Kidney (tissue), 14 donors: ENCODE results near the gene POU2F3. TPM values are rescaled to one million over a fixed set of nuclear protein-coding genes. Genes with fewer than 3 reads are reported as not detected.

Experiments
- DNase-seq, 5 donors: peaks; one replicate each; pipeline ENCODE4 v3.0.0-alpha.2; 2013 to 2020
- FAIRE-seq: peaks from 2 replicates; lab custom pipeline; 2012; peaks lifted over from hg19 to GRCh38; lab: Jason Lieb, UNC
- H3K27ac ChIP-seq, 2 donors: one replicate each; pipeline ENCODE4 v1.7.0; 2013; ENCODE audit warnings: low read depth in 2 of 2, low read length in 2 of 2, inconsistent platforms in 1 of 2
- H3K27me3 ChIP-seq: one replicate; pipeline ENCODE4 v1.7.1; 2013; ENCODE audit warnings: low read length, inconsistent platforms; ENCODE audit not compliant: control insufficient read depth, insufficient read depth
- H3K36me3 ChIP-seq, 3 donors: one replicate each; pipeline versions ENCODE4 v1.7.0 to v1.7.1; 2013; ENCODE audit warnings: low read length in 3 of 3, control low read depth in 1 of 3, inconsistent platforms in 1 of 3; ENCODE audit not compliant: insufficient read depth in 3 of 3, control insufficient read depth in 2 of 3
- H3K4me1 ChIP-seq, 3 donors: one replicate each; pipeline versions ENCODE4 v1.7.0 to v1.7.1; 2013; ENCODE audit warnings: low read length in 3 of 3, inconsistent platforms in 1 of 3, low read depth in 1 of 3; ENCODE audit not compliant: control insufficient read depth in 2 of 3, insufficient read depth in 2 of 3
- H3K4me3 ChIP-seq, 3 donors: one replicate each; pipeline versions ENCODE4 v1.7.0 to v1.8.1; 2013; ENCODE audit warnings: low read length in 3 of 3, control low read depth in 1 of 3, inconsistent platforms in 1 of 3
- H3K9ac ChIP-seq, 3 donors: one replicate each; pipeline versions ENCODE4 v1.7.0 to v1.7.1; 2013; ENCODE audit warnings: low read length in 3 of 3, control low read depth in 1 of 3, inconsistent platforms in 1 of 3
- H3K9me3 ChIP-seq, 3 donors: one replicate each; pipeline versions ENCODE4 v1.7.0 to v1.7.1; 2013; ENCODE audit warnings: low read length in 3 of 3, control low read depth in 1 of 3, inconsistent platforms in 1 of 3; ENCODE audit not compliant: control insufficient read depth in 2 of 3, insufficient read depth in 1 of 3
- intact Hi-C: fragments of 100-400 bp; cut with DNase I; formaldehyde crosslinking; loops from one replicate; pipeline ENCODE4 v1.11.1; 2022
- polyA plus RNA-seq: library from polyadenylated mRNA; stranded (reverse); fragments of 350-450 nt; fragmentation: Illumina TruSeq; extraction: RNeasy Lipid Tissue Mini Kit (QIAGEN cat#74804); gene quantifications from one replicate; pipeline ENCODE4 v1.2.3, GENCODE V29; 2014; ENCODE audit warnings: low read depth, low replicate concordance; ENCODE audit not compliant: insufficient read depth
- total RNA-seq: library from RNA; stranded (reverse); fragmentation: NEBNext Ultra II Directional; extraction: Animal tissue kit (Norgen Biotek cat#: 25700); gene quantifications from one replicate; pipeline ENCODE4 v1.2.1, GENCODE V29; 2021
- TF ChIP-seq, protein P1 (sequence below): IDR thresholded peaks from 3 replicates; pipeline ENCODE4 v1.5.1; 2012; ENCODE audit warnings: mild to moderate bottlenecking, moderate library complexity, borderline replicate concordance; ENCODE audit not compliant: insufficient read depth; ENCODE audit errors: extremely low read depth
- donor health status: control.
- donor health status: control.
- donor health status: control.
- donor health status: control.
- donor health status: control.
- donor health status: DM: yes; HTN: yes; CAD: no.
- donor health status: Normal renal cell carcinoma (clear cell type).

The POU2F3 gene
- total and polyA plus RNA-seq, 2 donors from 2014 or later = 0.85 to 1.2 TPM

DNA sequence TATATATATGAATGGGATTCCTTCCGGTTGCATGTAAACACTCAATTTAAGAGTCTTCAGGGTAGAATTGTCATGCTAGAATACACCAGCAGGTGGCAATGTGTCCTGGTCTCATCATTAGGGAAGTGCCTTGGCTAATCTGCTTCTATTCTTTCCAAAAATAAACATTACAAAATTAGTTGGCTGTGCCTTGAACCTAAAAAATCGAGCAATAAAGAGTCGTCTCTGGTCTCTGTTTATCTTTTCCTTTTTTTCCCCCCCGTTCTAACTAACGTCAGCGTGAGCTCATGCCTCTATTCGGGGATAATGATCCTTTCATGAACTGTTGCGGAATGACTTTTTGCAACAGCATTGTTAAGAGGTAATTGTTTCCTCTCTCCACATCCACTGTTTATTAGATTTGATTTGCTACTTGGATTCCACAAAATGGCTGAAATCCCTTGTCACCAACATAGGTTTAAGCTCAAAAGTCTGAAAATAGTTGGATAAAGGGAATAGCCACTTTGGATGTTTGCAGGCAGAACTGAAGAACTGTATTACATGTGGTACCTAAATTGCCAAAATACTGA is 95.0 kb downstream of the POU2F3 start:
- Histone ChIP-seq H3K27me3 (no peaks in the 10 kb centered on the region), H3K36me3 (peaks cover 0 to 6% (median 0%) of the 10 kb centered on the region in 3 donors), H3K27ac (peak overlapping the region; percentile 91 to 92), H3K9me3 (no peaks in the 10 kb centered on the region), H3K9ac (peak overlapping the region; percentile 42 to 76 (median 61)), H3K4me3 (peak overlapping the region; percentile 52 to 73 (median 63)), H3K4me1 (peaks cover 0 to 4% (median 3%) of the 10 kb centered on the region in 3 donors)
- peak in 3 of 5 donors; percentile 73 to 93 (median 91) for DNase-seq
- intact Hi-C loops = no loop called here
- FAIRE-seq = no peak
- TF ChIP-seq, protein P1, sequence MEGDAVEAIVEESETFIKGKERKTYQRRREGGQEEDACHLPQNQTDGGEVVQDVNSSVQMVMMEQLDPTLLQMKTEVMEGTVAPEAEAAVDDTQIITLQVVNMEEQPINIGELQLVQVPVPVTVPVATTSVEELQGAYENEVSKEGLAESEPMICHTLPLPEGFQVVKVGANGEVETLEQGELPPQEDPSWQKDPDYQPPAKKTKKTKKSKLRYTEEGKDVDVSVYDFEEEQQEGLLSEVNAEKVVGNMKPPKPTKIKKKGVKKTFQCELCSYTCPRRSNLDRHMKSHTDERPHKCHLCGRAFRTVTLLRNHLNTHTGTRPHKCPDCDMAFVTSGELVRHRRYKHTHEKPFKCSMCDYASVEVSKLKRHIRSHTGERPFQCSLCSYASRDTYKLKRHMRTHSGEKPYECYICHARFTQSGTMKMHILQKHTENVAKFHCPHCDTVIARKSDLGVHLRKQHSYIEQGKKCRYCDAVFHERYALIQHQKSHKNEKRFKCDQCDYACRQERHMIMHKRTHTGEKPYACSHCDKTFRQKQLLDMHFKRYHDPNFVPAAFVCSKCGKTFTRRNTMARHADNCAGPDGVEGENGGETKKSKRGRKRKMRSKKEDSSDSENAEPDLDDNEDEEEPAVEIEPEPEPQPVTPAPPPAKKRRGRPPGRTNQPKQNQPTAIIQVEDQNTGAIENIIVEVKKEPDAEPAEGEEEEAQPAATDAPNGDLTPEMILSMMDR = peak; percentile 79

DNA sequence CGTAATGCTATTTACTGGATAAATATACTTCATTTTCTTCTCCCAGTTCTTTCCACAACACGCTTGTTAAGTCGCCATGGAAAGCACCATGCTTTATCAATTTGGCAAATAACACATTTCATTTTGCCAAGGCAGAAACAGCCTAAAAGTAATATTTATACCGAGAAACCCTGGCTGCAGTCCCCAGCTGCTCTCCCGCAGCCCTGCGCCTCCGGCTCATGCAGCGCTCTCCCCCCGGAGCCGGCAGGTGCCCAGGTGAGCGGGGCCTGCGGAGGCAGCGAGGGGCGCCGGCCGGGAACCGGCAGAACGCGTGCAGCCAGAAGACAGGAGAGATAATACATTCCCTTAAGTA is 95.6 kb downstream of the POU2F3 start:
- DNase-seq (no peak), FAIRE-seq (no peak)
- Histone ChIP-seq H3K4me1 (peaks cover 0 to 7% (median 4%) of the 10 kb centered on the region in 3 donors), H3K36me3 (peaks cover 0 to under 1% (median 0%) of the 10 kb centered on the region in 3 donors), H3K9me3 (no peaks in the 10 kb centered on the region), H3K4me3 (peak overlapping the region; percentile 52 to 73 (median 63)), H3K27me3 (no peaks in the 10 kb centered on the region), H3K9ac (peak overlapping the region; percentile 42 to 76 (median 61)), H3K27ac (peak overlapping the region; percentile 91 to 92)
- TF ChIP-seq, protein P1 = no peak
- intact Hi-C loops = no loop called here

DNA sequence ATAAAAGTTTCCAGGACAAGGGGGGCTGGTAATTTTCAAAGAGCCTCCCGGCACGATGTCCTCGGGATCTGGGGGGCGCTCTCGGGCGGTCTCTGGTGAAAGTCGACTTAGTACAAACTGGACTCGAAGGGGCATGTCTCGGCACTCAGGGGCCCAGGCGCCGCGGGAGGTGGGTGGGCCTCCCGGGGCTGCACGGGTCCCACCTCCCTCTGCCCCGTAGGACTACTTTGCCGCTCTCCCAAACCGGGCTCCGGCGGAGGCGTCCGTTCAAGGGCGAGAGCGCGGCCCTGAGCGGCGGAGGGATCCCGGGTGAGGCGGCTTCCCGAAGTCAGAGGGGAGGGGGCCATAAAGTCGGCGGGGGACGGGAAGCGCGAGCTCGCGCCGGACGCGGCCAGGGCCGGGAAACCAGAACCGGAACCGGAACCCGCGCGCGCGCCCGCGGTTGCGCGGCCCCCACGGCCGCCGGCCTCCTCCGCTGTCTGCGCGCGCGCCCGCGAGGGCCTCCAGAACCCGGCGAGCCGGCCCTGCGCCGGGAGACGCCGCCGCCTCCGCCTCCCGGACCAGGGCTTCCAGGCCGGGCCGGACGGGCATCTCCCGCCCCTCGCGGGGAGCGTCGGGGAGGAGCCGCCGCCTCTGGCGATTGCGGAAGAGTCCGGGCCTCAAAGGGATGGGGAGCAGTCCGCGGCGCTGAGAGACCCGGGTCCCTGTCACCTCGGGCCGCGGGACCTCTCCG is 96.1 kb downstream of the POU2F3 start, which contains the start of gene ARHGEF12:
Gene ARHGEF12, plus strand, starts transcription at position 506 of the 733 bp plus-strand sequence. CDS start 831 bp downstream, outside the sequence.
- FAIRE-seq (no peak), DNase-seq (peak; percentile 96 to 99 (median 98))
- peak within 1 kb of the TSS; percentile 94 to 98 for H3K27ac ChIP-seq
- no peaks in the 10 kb centered on the region for H3K36me3 ChIP-seq
- intact Hi-C loops = no loop called here
- H3K9me3 ChIP-seq = no peaks in the 10 kb centered on the region
- peak within 1 kb of the TSS; percentile 84 to 96 (median 88) for H3K4me3 ChIP-seq
- H3K9ac ChIP-seq = peak within 1 kb of the TSS; percentile 46 to 97 (median 95)
- no peaks in the 10 kb centered on the region for H3K27me3 ChIP-seq
- peaks cover 0 to 11% (median 4%) of the 10 kb centered on the region in 3 donors for H3K4me1 ChIP-seq
- TF ChIP-seq, protein P1 = peak; percentile 10
